Keratinocyte (primary cell): ENCODE results near the gene PRR18.

Experiments used
- EZH2 ChIP-seq: IDR thresholded peaks from one replicate; pipeline ENCODE4 v1.6.1; 2012; ENCODE audit warnings: inconsistent platforms, mild to moderate bottlenecking, low read length, moderate library complexity
- TF ChIP-seq, protein P1 (sequence below), 3 experiments: IDR thresholded peaks in 1 of 3; conservative IDR thresholded peaks in 1 of 3; optimal IDR thresholded peaks in 1 of 3; 2 replicates in 2 of 3; 3 replicates in 1 of 3; pipeline versions ENCODE3 to v1.5.1; 2011; ENCODE audit warnings: low read length in 3 of 3, mild to moderate bottlenecking in 3 of 3, moderate library complexity in 2 of 3, control low read depth in 1 of 3, inconsistent platforms in 1 of 3; ENCODE audit not compliant: insufficient read depth in 2 of 3; ENCODE audit errors: extremely low read depth in 1 of 3

DNA sequence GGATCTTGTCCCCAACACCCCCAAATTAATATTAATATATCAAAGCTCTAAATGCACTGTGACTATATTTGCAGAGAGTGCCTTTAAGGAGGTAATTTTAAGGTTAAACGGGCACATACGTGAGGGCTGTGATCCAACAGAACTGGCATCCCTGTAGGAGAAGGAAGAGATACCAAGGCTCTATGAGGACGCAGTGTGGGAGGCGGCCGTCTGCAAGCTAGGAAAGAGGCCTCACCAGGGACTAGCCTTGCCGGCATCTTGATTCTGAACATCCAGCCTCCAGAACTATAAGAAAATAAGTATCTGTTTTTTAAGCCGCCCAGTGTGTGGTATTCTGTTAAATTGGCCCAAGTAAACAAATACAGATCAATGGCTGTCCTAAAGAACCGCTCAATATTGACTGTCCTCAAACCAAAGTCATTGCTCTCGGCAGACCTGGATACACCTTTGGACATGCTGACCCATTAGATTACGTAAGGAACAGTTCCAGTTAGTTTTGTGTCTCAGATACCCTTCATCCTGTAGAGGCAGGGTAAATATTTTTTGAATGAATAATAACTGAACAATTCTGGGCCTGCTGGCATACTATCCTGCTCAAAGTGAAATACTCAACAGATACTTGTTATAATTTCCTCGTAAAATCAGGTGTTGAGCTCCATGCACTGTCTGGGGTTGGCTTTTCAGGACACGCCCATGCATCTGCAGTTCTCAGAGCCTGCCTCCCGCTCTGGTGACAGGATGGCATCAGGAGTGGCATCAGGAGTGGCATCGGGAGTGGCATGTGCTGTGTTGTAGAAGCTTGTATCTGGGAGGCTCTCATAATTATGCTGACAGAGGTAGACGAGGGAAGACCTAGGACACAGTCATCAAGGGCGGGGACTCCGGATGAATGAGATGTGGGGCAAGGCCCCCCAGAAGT lies 6.3 kb downstream of the PRR18 start:
- TF ChIP-seq, protein P1, sequence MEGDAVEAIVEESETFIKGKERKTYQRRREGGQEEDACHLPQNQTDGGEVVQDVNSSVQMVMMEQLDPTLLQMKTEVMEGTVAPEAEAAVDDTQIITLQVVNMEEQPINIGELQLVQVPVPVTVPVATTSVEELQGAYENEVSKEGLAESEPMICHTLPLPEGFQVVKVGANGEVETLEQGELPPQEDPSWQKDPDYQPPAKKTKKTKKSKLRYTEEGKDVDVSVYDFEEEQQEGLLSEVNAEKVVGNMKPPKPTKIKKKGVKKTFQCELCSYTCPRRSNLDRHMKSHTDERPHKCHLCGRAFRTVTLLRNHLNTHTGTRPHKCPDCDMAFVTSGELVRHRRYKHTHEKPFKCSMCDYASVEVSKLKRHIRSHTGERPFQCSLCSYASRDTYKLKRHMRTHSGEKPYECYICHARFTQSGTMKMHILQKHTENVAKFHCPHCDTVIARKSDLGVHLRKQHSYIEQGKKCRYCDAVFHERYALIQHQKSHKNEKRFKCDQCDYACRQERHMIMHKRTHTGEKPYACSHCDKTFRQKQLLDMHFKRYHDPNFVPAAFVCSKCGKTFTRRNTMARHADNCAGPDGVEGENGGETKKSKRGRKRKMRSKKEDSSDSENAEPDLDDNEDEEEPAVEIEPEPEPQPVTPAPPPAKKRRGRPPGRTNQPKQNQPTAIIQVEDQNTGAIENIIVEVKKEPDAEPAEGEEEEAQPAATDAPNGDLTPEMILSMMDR (optimal IDR thresholded peaks at IDR 0.05 in 1 of 3, IDR thresholded peaks at IDR 0.05 in 1 of 3, conservative IDR thresholded peaks at IDR 0.05 in 1 of 3; ENCODE audit: extremely low read depth in 1 of 3, insufficient read depth in 2 of 3, low read length in 3 of 3): no peak
- no peak for TF ChIP-seq EZH2
